ENCODE results near the gene CLNK.

- no peak for TF ChIP-seq CTCF (IDR thresholded peaks at IDR 0.05 in 8 of 11, conservative IDR thresholded peaks at IDR 0.05 in 3 of 11)
- TF ChIP-seq POLR2A (IDR thresholded peaks at IDR 0.05), result no peak
- TF ChIP-seq POLR2AphosphoS5 (IDR thresholded peaks at IDR 0.05), result no peak
Observed at GRCh38 chr4:10659251-10659650, 25.3 kb downstream of the CLNK start.
